Stimulated activated CD4-positive, alpha-beta T cell treated with anti-CD3 and anti-CD28 coated beads, Interleukin-12 subunit alpha, Interleukin-12 subunit beta, amount 100 ng/mL, for 24 hours (primary cell): ENCODE data around the gene MBOAT1.
"Not testable (repeated sequence)": the region's sequence is repeated elsewhere in the genome, so short reads cannot be mapped to it uniquely, and the experiment has no call there.

ENCODE experiments used
- DNase-seq, 2 experiments: peaks; one replicate each; pipeline ENCODE4 v3.0.0-alpha.2; 2020; ENCODE audit warnings: low read depth in 2 of 2

Gene MBOAT1

GRCh38 chr6:20203561-20204511 is 8.4 kb downstream of the MBOAT1 start:
- no peak for DNase-seq

GRCh38 chr6:20202699-20203302 is 9.5 kb downstream of the MBOAT1 start:
- no peak for DNase-seq

- no peak for DNase-seq
Observed at GRCh38 chr6:20202324-20202658, 10.0 kb downstream of the MBOAT1 start.

- DNase-seq, result no peak
Observed at GRCh38 chr6:20200761-20201630, 11.3 kb downstream of the MBOAT1 start.

- no peak for DNase-seq
Observed at GRCh38 chr6:20198775-20199174, 13.5 kb downstream of the MBOAT1 start.

GRCh38 chr6:20198156-20198774 is 14.0 kb downstream of the MBOAT1 start:
- DNase-seq, result no peak

GRCh38 chr6:20197251-20197650 is 15.0 kb downstream of the MBOAT1 start:
- DNase-seq, result no peak

GRCh38 chr6:20192625-20193024 is 19.6 kb downstream of the MBOAT1 start:
- DNase-seq, result no peak

GRCh38 chr6:20191992-20192391 is 20.3 kb downstream of the MBOAT1 start:
- DNase-seq, result no peak

- no peak for DNase-seq
Observed at GRCh38 chr6:20188630-20189075, 23.6 kb downstream of the MBOAT1 start.

GRCh38 chr6:20186981-20187380 is 25.3 kb downstream of the MBOAT1 start:
- no peak for DNase-seq

GRCh38 chr6:20183706-20184105 is 28.6 kb downstream of the MBOAT1 start:
- DNase-seq, result no peak

GRCh38 chr6:20182926-20183521 is 29.2 kb downstream of the MBOAT1 start:
- DNase-seq, result no peak

GRCh38 chr6:20182069-20182468 is 30.2 kb downstream of the MBOAT1 start:
- no peak for DNase-seq

- DNase-seq, result no peak
Observed at GRCh38 chr6:20180935-20181334, 31.3 kb downstream of the MBOAT1 start.

GRCh38 chr6:20179287-20180045 is 32.8 kb downstream of the MBOAT1 start:
- not testable (repeated sequence) for DNase-seq

GRCh38 chr6:20178327-20178726 is 33.9 kb downstream of the MBOAT1 start:
- no peak for DNase-seq

- DNase-seq, result no peak
Observed at GRCh38 chr6:20175810-20176410, 36.4 kb downstream of the MBOAT1 start.

GRCh38 chr6:20173833-20174792 is 38.2 kb downstream of the MBOAT1 start:
- DNase-seq, result no peak
